Measurements from ENCODE around the gene MRPS18A. TPM values are rescaled to one million over a fixed set of nuclear protein-coding genes. Genes with fewer than 3 reads are reported as not detected.
A peak's percentile ranks its signal among the peaks of the same experiment; 100 is the strongest.

The MRPS18A gene
- total and polyA plus RNA-seq, 2 of the 13 experiments (the other 11 are each of a cell fraction or from before 2014, with no cell fraction given) = 87.8 to 89.1 TPM

DNA sequence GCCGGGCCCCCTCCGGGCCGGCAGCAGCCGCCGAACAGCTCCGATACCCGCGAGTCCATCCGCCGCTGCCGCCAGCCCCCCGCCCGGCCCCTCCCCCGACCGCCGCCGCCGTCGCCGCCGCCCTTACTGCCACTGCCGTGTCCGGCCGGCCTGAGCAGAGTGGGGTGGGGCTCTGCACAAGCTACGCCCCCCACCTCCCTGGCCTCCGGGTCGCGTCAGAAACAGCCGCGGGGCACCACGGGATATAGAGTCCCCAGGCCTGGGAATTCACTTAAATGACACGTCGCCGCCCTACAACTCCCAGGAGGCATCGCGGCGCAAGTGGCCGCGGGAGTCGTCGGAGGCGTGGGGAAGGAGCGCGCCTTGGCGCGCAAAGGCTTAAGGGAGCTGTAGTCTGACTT lies 58.5 kb downstream of the MRPS18A start, which contains the start of gene GTPBP2 (continued):
- TF ChIP-seq REPIN1 (CRISPR knock-in tag; IDR thresholded peaks at IDR 0.05; ENCODE audit: borderline replicate concordance, low read depth) (no peak), FOXM1 (CRISPR knock-in tag; IDR thresholded peaks at IDR 0.05) (no peak), FOXO1 (CRISPR knock-in tag; IDR thresholded peaks at IDR 0.05) (peak; percentile 55; the same call in 1 of the 2 replicates), SP2 (CRISPR knock-in tag; IDR thresholded peaks at IDR 0.05) (0 out of 2 replicates have a peak, but pooled peaks have one; percentile 13), ATRX (CRISPR knock-in tag; IDR thresholded peaks at IDR 0.05; ENCODE audit: borderline replicate concordance) (no peak), KLF9 (CRISPR knock-in tag; IDR thresholded peaks at IDR 0.05; ENCODE audit: low read depth) (0 out of 2 replicates have a peak, but pooled peaks have one; percentile 71), HDAC1 (CRISPR knock-in tag; IDR thresholded peaks at IDR 0.05) (peak; percentile 57; the same call in 1 of the 2 replicates), ZNF501 (CRISPR knock-in tag; IDR thresholded peaks at IDR 0.05) (0 out of 2 replicates have a peak, but pooled peaks have one; percentile 58), NFYB (CRISPR knock-in tag; IDR thresholded peaks at IDR 0.05) (peak; percentile 61; the same call in 1 of the 2 replicates), DNMT3B (CRISPR knock-in tag; conservative IDR thresholded peaks at IDR 0.05) (no peak), ISL2 (CRISPR knock-in tag; IDR thresholded peaks at IDR 0.05) (no peak), POLR2AphosphoS5 (IDR thresholded peaks at IDR 0.05; ENCODE audit: low read depth, low read length) (no peak; the same call in 1 of the 2 replicates), NONO (IDR thresholded peaks at IDR 0.05) (no peak), NONO (CRISPR knock-in tag; conservative IDR thresholded peaks at IDR 0.05) (peak; percentile 26; the same call in 1 of the 2 replicates), ZNF747 (CRISPR knock-in tag; IDR thresholded peaks at IDR 0.05; ENCODE audit: borderline replicate concordance) (no peak), ZNF431 (CRISPR knock-in tag; IDR thresholded peaks at IDR 0.05; ENCODE audit: borderline replicate concordance, low read depth) (no peak), ZNF777 (CRISPR knock-in tag; IDR thresholded peaks at IDR 0.05) (no peak), ZEB1 (IDR thresholded peaks at IDR 0.05; ENCODE audit: insufficient replicate concordance, low read depth) (no peak), SAP130 (CRISPR knock-in tag; IDR thresholded peaks at IDR 0.05; ENCODE audit: low read depth) (0 out of 2 replicates have a peak, but pooled peaks have one; percentile 65), RFX5 (IDR thresholded peaks at IDR 0.05; ENCODE audit: low read depth, low read length) (no peak), TBL1XR1 (IDR thresholded peaks at IDR 0.05; ENCODE audit: borderline replicate concordance, low read length, partially characterized antibody) (peak; percentile 16)
- TF ChIP-seq, protein P1, sequence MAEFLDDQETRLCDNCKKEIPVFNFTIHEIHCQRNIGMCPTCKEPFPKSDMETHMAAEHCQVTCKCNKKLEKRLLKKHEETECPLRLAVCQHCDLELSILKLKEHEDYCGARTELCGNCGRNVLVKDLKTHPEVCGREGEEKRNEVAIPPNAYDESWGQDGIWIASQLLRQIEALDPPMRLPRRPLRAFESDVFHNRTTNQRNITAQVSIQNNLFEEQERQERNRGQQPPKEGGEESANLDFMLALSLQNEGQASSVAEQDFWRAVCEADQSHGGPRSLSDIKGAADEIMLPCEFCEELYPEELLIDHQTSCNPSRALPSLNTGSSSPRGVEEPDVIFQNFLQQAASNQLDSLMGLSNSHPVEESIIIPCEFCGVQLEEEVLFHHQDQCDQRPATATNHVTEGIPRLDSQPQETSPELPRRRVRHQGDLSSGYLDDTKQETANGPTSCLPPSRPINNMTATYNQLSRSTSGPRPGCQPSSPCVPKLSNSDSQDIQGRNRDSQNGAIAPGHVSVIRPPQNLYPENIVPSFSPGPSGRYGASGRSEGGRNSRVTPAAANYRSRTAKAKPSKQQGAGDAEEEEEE (CRISPR knock-in tag; IDR thresholded peaks at IDR 0.05; ENCODE audit: borderline replicate concordance) = no peak; the same call in 1 of the 2 replicates
- TF ChIP-seq, protein P2, sequence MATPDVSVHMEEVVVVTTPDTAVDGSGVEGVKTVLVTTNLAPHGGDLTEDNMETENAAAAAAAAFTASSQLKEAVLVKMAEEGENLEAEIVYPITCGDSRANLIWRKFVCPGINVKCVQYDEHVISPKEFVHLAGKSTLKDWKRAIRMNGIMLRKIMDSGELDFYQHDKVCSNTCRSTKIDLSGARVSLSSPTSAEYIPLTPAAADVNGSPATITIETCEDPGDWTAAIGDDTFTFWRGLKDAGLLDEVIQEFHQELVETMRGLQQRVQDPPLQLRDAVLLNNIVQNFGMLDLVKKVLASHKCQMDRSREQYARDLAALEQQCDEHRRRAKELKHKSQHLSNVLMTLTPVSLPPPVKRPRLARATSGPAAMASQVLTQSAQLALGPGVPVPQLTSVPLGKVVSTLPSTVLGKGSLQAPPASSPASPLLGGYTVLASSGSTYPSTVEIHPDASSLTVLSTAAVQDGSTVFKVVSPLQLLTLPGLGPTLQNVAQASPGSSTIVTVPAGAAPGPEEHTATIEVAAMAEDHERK (CRISPR knock-in tag; IDR thresholded peaks at IDR 0.05; ENCODE audit: low read depth) = peak; percentile 90
- TF ChIP-seq, protein P3, sequence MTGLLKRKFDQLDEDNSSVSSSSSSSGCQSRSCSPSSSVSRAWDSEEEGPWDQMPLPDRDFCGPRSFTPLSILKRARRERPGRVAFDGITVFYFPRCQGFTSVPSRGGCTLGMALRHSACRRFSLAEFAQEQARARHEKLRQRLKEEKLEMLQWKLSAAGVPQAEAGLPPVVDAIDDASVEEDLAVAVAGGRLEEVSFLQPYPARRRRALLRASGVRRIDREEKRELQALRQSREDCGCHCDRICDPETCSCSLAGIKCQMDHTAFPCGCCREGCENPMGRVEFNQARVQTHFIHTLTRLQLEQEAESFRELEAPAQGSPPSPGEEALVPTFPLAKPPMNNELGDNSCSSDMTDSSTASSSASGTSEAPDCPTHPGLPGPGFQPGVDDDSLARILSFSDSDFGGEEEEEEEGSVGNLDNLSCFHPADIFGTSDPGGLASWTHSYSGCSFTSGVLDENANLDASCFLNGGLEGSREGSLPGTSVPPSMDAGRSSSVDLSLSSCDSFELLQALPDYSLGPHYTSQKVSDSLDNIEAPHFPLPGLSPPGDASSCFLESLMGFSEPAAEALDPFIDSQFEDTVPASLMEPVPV (CRISPR knock-in tag; IDR thresholded peaks at IDR 0.05) = no peak

Data from HepG2 (cell line).